Peyer's patch (tissue), 4 donors: ENCODE data around the gene FAM20B.

Experiments
- CTCF ChIP-seq, 6 experiments: fragments of 450-650 bp in 4 of 6; fragments of 200-600 bp in 2 of 6; sonication (generic) in 1 of 6; IDR thresholded peaks; one replicate each; pipeline ENCODE4 v1.5.1; 2017 to 2019; ENCODE audit warnings: antibody characterized with exemption in 6 of 6, mild to moderate bottlenecking in 3 of 6, moderate library complexity in 1 of 6
- POLR2A ChIP-seq, 2 donors: fragments of 450-650 bp; IDR thresholded peaks; one replicate each; pipeline ENCODE4 v1.5.1; 2017; ENCODE audit warnings: antibody characterized with exemption in 2 of 2, mild to moderate bottlenecking in 2 of 2, moderate library complexity in 2 of 2

- TF ChIP-seq CTCF (IDR thresholded peaks at IDR 0.05) (no peak), POLR2A (IDR thresholded peaks at IDR 0.05) (no peak)
Measured at GRCh38 chr1:179030130-179030529, 4.4 kb downstream of the FAM20B start.
